NB4 (cell line): ENCODE measurements around the gene MED13L.
A peak's percentile ranks its signal among the peaks of the same experiment; 100 is the strongest.

ENCODE experiments used
- DNase-seq: peaks from one replicate; pipeline ENCODE4 v3.0.0; 2010; ENCODE audit warnings: low read depth
- H3K4me3 ChIP-seq: one replicate; pipeline ENCODE4 v1.5.1; 2011; ENCODE audit warnings: mild to moderate bottlenecking, low read depth, low read length, moderate library complexity
- MYC ChIP-seq: IDR thresholded peaks from 2 replicates; pipeline ENCODE4 v1.6.1; 2011; ENCODE audit warnings: low read depth, low read length
- POLR2A ChIP-seq: IDR thresholded peaks from 2 replicates; pipeline ENCODE4 v1.6.1; 2011; ENCODE audit warnings: mild to moderate bottlenecking; ENCODE audit not compliant: insufficient read length; ENCODE audit errors: extremely low read depth
- TF ChIP-seq, protein P1 (sequence below): IDR thresholded peaks from 2 replicates; pipeline ENCODE4 v1.6.1; 2011; ENCODE audit warnings: low read depth, low read length
- TF ChIP-seq, protein P2 (sequence below): IDR thresholded peaks from one replicate; pipeline ENCODE4 v1.5.1; 2012; ENCODE audit warnings: low read depth, low read length

The MED13L gene

DNA sequence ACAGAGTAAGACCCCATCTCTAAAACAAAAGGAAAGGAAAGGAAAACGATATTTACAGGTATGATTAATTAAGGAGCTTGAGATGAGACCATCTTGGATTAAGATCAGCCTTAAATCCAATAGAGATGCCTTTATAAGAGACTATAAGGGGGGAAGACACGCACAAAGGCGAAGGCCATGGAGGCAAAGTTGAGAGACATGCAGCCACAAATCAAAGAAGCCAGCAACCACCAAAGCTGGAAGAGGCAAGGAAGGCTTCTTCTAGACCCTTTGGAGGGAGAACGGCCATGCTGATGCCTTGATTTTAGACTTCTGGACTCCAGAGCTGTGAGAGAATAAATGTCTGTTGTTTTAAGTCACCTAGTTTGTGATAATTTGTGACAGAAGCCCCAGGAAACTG is 39.6 kb upstream of the MED13L start:
- TF ChIP-seq, protein P1, sequence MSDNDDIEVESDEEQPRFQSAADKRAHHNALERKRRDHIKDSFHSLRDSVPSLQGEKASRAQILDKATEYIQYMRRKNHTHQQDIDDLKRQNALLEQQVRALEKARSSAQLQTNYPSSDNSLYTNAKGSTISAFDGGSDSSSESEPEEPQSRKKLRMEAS: no peak
- H3K4me3 ChIP-seq: no peak overlapping the region
- no peak for DNase-seq

DNA sequence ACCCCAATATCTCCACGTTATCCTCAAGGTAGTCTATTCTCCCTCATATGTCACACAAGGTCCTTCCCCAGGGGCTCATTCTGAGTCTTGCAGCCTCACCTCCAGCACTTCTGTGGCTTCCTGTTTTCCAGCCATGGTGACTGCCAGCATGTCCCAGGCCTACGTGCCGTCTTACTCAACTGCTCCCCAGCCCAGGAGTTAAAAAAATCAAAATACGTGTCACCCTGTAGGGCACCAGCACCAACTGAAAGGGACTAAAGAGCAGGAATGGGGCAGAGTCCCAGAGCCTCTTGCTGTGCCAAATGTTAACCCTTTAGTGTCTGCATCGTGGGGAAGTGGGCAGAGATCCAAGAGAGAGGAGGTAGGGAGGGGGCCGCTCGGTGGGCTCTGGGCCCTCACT is 37.0 kb upstream of the MED13L start:
- DNase-seq: peak; percentile 93
- peak; percentile 35; the same call in 1 of the 2 replicates for TF ChIP-seq MYC
- TF ChIP-seq, protein P1: peak; percentile 43; the same call in 1 of the 2 replicates
- TF ChIP-seq, protein P2, sequence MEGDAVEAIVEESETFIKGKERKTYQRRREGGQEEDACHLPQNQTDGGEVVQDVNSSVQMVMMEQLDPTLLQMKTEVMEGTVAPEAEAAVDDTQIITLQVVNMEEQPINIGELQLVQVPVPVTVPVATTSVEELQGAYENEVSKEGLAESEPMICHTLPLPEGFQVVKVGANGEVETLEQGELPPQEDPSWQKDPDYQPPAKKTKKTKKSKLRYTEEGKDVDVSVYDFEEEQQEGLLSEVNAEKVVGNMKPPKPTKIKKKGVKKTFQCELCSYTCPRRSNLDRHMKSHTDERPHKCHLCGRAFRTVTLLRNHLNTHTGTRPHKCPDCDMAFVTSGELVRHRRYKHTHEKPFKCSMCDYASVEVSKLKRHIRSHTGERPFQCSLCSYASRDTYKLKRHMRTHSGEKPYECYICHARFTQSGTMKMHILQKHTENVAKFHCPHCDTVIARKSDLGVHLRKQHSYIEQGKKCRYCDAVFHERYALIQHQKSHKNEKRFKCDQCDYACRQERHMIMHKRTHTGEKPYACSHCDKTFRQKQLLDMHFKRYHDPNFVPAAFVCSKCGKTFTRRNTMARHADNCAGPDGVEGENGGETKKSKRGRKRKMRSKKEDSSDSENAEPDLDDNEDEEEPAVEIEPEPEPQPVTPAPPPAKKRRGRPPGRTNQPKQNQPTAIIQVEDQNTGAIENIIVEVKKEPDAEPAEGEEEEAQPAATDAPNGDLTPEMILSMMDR: no peak
- TF ChIP-seq POLR2A: no peak
- H3K4me3 ChIP-seq: no peak overlapping the region

DNA sequence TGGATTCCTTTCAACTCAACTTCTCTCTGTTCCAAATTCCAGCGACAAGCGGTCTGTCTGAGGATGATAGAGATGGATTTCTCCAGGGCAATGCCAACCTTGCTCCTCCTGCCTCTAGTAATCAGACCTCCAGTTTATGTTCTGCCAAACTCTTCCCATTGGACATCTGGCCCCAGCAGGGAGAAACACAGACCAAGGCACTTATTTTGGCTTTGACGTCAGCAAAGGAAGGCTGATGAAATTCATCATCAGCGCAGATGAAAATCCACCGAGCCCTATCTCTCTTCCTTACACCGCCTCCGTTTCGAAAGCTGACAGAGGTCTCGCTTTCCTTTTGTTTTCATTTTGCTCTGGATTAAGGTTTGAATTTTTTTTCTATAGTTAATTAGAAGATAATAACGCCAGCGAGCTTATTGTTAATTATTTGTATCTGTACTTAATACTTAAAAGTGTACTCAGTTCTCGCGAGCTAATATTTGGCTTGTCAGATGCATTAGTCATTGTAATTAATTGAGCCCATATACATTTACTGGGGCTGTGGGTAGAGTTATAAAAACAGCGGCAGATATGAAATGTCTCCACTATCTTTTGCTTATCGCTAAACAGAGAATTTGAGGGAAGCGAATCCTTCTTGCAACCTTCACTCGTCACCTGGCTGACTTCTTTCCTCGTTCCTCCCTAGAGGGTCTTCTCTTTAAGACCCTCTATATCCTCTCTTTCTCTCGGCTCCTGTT is 35.9 kb upstream of the MED13L start:
- TF ChIP-seq, protein P2: no peak
- TF ChIP-seq POLR2A (no peak), MYC (no peak)
- TF ChIP-seq, protein P1: no peak
- DNase-seq: no peak
- H3K4me3 ChIP-seq: no peak overlapping the region

DNA sequence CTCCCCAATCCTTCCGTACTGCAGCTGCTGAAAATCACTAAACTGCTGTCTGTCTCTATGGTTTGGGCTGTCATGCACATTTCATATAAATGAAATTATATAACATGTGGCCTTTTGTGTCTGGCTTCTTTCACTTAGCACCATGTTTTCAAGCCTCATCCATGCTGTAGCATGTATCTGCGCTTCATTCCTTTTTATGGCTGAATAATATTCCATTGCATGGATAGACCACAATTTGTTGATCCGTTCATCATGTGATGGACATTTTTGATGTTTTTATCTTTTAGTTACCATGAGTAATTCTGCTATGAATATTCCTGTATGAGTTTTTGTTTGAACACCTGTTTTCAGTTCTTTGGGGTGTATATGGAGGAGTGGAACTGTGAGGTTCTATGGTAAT is 32.6 kb upstream of the MED13L start:
- H3K4me3 ChIP-seq: no peak overlapping the region
- TF ChIP-seq POLR2A (no peak), MYC (no peak)
- TF ChIP-seq, protein P1: no peak
- TF ChIP-seq, protein P2: no peak
- DNase-seq: no peak

DNA sequence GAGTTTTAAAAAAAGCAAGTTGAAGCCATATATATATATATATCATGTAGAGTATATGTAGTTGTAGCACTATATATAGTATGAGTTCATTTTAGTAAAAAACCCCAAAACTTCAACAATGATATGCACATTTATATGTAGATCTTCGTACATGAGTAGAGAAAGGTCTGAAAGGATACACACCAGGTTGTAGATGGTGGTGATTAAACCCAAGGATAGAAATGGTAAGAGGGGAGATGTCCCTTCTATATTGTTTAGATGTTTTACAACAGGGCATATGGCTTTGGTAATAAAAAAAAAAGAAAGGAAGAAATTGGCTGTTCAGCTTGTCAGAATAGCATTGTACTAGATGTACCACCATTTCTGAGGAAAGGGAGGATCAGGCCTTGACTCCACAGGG is 31.9 kb upstream of the MED13L start:
- no peak for DNase-seq
- no peak overlapping the region for H3K4me3 ChIP-seq
- TF ChIP-seq MYC (no peak), POLR2A (no peak)
- TF ChIP-seq, protein P2: no peak
- TF ChIP-seq, protein P1: no peak

DNA sequence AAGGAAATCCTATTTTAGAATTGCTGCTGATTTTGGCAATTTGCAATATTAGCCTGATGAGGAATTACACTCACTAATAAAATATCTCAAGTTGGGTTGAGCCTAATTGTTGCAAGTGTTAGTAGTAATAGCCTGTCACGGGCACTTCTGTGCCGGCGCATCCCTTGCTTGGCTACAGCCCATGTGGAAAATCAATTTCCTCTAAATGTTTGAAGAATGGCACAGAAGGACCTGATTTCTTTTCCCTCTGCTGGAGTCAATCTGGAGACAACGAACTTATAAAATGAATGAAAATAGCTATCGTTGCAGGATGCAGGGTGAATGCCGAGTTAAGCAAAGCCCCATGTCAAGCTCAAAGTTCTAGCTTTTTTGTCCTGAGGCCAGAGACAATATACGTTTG is 31.2 kb upstream of the MED13L start:
- DNase-seq: no peak
- H3K4me3 ChIP-seq: no peak overlapping the region
- TF ChIP-seq POLR2A (no peak), MYC (no peak)

DNA sequence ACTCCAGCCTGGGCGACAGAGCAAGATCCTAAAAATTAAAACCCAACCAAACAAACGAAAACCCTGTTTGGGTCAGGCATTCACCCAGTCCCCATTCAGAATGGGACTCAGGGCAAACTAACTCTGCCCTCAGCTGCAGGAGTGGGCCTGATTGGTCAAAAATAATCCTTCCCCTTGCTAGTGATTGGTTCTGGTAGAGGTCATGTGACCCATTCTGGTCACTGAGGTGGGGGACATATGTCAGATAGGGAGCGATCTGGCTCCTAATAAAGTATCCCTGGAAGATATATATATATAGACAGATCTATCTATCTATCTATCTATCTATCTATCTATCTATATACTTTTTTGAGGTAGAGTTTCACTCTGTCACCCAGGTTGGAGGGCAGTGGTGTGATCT is 29.5 kb upstream of the MED13L start:
- TF ChIP-seq, protein P2: no peak
- TF ChIP-seq POLR2A (no peak), MYC (no peak)
- TF ChIP-seq, protein P1: no peak
- no peak for DNase-seq
- no peak overlapping the region for H3K4me3 ChIP-seq
